ENCODE data around the gene FOXR1. TPM values are rescaled to one million over a fixed set of nuclear protein-coding genes. Genes with fewer than 3 reads are reported as not detected.

FOXR1 gene
- total RNA-seq, 1 donor, result not detected

DNA sequence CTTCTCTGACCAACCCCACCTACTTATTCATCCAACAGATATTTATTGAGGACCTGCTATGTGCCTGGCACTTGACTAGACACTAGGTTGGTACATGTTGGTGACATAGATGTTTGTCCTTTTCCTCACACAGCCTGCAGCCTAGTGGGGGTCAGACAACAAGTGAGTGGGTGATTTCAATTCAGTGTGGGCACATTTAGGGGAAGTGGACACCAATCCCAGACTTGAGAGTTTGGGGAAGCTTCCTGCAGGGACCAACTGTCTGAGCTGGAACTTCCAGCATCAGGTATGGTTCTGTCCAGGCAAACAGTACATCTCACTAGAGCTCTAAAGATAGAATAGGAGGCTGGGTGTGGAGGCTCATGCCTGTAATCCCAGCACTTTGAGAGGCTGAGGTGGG lies 40.0 kb upstream of the FOXR1 start:
- TF ChIP-seq, protein P1, sequence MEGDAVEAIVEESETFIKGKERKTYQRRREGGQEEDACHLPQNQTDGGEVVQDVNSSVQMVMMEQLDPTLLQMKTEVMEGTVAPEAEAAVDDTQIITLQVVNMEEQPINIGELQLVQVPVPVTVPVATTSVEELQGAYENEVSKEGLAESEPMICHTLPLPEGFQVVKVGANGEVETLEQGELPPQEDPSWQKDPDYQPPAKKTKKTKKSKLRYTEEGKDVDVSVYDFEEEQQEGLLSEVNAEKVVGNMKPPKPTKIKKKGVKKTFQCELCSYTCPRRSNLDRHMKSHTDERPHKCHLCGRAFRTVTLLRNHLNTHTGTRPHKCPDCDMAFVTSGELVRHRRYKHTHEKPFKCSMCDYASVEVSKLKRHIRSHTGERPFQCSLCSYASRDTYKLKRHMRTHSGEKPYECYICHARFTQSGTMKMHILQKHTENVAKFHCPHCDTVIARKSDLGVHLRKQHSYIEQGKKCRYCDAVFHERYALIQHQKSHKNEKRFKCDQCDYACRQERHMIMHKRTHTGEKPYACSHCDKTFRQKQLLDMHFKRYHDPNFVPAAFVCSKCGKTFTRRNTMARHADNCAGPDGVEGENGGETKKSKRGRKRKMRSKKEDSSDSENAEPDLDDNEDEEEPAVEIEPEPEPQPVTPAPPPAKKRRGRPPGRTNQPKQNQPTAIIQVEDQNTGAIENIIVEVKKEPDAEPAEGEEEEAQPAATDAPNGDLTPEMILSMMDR (IDR thresholded peaks at IDR 0.05; ENCODE audit: insufficient read depth, low read depth, low read length), result no peak
- no peak for DNase-seq (ENCODE audit: low read depth)

DNA sequence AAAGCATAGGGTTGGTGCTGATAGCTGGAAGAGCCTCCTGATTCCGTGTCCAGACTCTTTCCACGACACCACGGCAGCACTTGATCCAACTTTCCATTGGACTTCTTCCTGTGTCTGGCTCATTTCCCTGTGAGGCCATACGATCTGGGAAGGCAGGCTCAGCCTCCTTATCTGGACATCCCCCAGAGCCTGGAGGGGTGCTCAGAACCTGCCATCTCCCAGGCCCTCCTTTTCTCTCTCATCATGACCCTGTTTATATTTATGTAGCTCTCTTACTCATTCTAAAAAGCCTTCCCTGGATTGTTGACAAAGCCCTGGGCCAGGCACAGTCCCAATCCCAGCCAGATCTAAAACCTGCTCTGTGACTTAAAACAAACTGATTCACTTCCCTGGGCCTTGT lies 38.1 kb upstream of the FOXR1 start:
- no peak for DNase-seq (ENCODE audit: low read depth)
- no peak overlapping the region for H3K4me3 ChIP-seq (ENCODE audit: low read depth, low read length)
- TF ChIP-seq, protein P1 (IDR thresholded peaks at IDR 0.05; ENCODE audit: insufficient read depth, low read depth, low read length), result no peak

More for the DNA sequence above, 40.0 kb upstream of the FOXR1 start:
- no peak overlapping the region for H3K4me3 ChIP-seq (ENCODE audit: low read depth, low read length)

DNA sequence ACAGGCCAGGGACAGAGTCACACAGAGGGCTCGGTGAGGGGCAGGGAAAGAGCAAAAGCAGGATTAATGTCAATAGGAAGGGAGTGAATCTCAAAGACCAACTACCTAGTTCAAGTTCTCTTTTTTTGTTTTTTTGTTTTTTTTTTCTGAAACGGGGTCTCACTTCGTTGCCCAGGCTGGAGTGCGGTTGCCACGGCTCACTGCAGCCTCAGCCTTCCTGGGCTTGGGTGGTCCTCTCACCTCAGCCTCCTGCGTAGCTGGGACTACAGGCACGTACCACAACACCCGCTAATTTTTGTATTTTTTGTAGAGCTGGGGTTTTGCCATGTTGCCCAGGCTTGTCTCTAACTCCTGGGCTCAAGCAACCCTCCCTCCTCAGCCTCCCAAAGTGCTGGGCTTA lies 36.2 kb upstream of the FOXR1 start:
- no peak for DNase-seq (ENCODE audit: low read depth)

DNA sequence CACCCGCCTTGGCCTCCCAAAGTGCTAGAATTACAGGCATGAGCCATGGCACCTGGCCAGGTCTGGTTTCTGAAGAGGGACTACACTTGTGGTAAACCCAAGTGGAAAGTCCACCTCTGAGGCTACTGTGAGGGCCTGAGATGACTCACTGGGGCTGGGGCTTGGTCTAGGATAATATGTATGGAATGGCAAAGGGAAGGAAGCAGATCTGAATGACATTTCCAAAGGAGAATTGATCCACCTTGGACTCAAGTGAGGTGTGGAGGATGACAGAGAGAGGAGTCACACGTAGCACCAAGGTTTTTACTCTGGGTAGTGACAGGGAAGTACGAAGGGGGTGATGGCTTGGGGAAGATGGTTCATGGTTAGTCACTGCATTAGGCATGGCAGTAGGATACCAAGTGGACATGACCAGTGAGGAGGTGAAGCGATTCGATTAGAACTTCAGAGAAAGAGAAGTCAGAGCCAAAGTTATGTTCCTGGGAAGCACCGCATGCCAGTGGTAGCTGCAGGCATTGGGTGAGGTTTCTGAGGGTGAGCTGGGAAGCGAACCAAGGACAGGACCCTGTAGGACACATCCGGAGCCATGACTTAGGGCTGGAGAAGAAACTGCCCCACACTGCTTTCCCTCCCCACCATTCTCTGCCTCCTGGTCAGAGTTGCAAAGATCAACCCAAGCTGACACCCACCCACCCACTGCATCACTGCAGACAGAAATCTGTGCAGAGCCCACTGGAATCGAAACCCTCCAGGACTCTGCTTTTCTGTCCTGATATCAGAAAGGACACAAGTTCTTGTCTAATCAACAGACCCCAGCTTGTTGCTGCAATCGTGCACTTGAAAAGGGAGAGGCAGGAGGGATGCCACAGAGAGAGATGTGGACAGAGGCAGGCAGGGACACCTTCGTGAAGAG lies 32.8 kb upstream of the FOXR1 start:
- DNase-seq (ENCODE audit: low read depth), result no peak
- no peak overlapping the region for H3K4me3 ChIP-seq (ENCODE audit: low read depth, low read length)
- TF ChIP-seq, protein P1 (IDR thresholded peaks at IDR 0.05; ENCODE audit: insufficient read depth, low read depth, low read length), result no peak

More for the DNA sequence above, 36.2 kb upstream of the FOXR1 start:
- H3K4me3 ChIP-seq (ENCODE audit: low read depth, low read length), result no peak overlapping the region
- TF ChIP-seq, protein P1 (IDR thresholded peaks at IDR 0.05; ENCODE audit: insufficient read depth, low read depth, low read length), result no peak

DNA sequence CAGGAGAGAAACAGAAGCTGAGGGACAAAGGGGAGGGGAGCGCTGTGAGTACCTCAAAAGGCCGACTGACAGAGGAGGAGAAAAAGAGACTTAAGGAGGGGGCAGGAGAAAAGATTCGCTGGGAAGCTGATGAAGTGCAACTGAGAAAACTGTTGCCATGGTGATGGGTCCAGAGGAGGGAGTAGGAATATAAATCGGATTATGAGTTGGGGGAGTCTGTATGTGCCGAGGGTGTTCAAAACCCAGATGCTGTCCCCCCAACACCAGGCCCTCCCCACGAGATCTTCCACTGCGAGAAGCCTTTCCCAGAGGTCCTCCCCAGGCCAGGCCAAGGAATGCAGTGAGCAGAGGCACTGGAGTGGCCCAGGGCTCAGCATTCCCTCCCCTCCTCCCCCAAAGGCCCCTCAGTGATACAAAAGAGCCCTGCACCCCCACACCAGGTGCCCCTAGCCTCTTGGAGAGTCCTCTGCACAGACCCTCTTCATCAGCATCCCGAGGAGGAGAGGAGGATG lies 32.1 kb upstream of the FOXR1 start:
- H3K4me3 ChIP-seq (ENCODE audit: low read depth, low read length), result no peak overlapping the region
- DNase-seq (ENCODE audit: low read depth), result no peak
- TF ChIP-seq, protein P1 (IDR thresholded peaks at IDR 0.05; ENCODE audit: insufficient read depth, low read depth, low read length), result no peak

DNA sequence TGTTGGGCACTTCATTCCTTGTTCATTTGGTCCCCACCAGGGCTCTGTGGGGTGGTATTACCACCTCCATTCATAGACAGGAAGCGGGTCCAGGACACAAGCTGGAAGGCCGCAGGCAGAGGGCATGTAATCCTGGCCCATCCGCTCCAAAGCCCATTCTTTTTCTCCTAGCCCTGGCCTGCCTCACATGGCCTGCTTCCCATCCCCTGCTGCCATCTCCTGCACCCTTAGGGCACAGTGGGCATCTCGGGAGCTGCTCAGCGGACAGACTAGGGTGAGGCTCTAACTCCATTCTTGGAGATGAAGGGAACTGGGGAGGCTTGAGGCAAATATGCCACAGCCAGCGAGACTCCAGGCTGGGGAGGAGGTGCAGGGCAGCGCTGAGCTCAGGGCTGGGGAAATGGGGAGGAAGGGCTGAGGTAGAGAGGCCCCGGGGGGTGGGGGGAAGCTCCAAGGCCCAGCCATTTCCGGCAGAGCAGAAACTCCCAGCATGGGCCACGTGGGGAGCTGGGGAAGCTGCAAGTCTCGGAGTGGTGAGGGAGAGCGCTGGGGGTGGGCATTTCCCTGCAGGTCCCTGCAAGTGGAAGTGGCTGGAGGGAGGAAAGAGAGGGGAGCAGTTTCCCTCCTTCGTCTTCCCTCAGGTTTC lies 31.5 kb upstream of the FOXR1 start:
- no peak for DNase-seq (ENCODE audit: low read depth)
- TF ChIP-seq, protein P1 (IDR thresholded peaks at IDR 0.05; ENCODE audit: insufficient read depth, low read depth, low read length), result no peak
- no peak overlapping the region for H3K4me3 ChIP-seq (ENCODE audit: low read depth, low read length)
